NCI-H2171 (cell line): Measurements from ENCODE around the gene LARP1B.
"Not testable (repeated sequence)": the region's sequence is repeated elsewhere in the genome, so short reads cannot be mapped to it uniquely, and the experiment has no call there.

Experiments
- DNase-seq: peaks from one replicate; lab custom pipeline; 2025; lab: John Stamatoyannopoulos, UW

LARP1B gene

GRCh38 chr4:128135391-128135790, 74.3 kb downstream of the LARP1B start:
- no peak for DNase-seq

GRCh38 chr4:128141866-128142265, 80.8 kb downstream of the LARP1B start:
- DNase-seq = no peak

DNA sequence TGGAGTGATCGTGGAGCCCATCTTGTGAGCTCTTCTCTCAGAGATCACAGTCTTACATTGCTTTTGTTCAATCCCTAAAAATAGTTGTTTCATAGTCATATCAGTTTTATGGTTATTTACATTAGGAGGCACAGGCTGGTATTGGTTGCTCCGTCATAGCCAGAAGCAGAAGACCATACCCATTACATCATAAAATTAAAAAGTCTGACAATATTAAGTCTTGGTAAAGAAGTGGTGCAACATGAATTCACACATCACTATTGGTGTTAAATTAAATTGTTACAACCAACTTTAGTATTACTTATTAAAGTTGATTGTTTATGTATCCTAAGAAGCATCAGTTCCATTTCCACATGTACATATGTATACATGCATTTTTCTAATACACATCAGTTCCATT, 84.6 kb downstream of the LARP1B start:
- no peak for DNase-seq

GRCh38 chr4:128153800-128154199, 92.7 kb downstream of the LARP1B start:
- no peak for DNase-seq

GRCh38 chr4:128155231-128155855, 94.2 kb downstream of the LARP1B start:
- DNase-seq = no peak

DNA sequence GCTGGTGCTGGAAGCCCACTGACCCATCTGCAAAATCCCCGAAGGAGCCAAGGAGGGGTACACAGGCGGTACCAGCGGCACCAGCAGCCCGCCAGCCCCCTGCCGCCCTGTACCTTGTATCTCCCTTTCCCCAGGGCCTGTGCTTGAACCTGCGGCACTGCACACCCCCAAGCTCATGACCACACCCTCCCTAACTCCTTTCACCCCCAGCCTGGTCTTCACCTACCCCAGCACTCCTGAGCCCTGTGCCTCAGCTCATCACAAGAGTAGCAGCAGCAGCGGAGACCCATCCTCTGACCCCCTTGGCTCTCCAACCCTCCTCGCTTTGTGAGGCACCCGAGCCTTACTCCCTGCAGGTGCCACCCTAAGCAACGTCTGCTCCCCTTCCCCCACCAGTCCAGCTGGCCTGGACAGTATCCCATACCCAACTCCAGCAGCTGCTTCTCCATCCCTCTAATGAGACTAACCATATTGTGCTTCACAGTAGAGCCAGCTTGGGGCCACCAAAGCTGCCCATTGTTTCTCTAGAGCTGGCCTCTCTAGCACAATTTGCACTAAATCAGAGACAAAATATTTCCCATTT, 94.9 kb downstream of the LARP1B start:
- DNase-seq = no peak

GRCh38 chr4:128156472-128156871, 95.4 kb downstream of the LARP1B start:
- not testable (repeated sequence) for DNase-seq

GRCh38 chr4:128158894-128159293, 97.8 kb downstream of the LARP1B start:
- DNase-seq = no peak

- no peak for DNase-seq
Observed at GRCh38 chr4:128159967-128160366, 98.9 kb downstream of the LARP1B start.

GRCh38 chr4:128161138-128161537, 100.0 kb downstream of the LARP1B start:
- no peak for DNase-seq

DNA sequence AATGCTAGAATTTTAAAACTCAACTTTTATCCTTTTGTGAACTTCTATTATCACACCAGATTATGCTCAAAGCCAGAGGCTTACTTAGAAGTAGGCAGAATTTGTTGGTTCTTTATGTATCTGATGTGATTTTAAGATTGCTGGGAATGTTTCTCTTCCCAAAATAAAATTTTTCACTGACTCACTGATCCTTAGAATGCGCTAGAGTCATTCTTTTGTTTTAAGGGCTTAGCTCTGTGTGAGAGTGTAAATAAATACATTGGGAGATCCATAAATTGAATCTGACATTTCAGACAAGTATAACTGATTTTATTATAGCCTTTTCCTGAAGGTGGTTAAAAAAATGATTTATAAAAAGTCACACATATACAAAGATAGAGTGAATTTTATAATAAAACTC, 101.3 kb downstream of the LARP1B start:
- no peak for DNase-seq

- no peak for DNase-seq
Observed at GRCh38 chr4:128163177-128164117, 102.3 kb downstream of the LARP1B start.

GRCh38 chr4:128166982-128167381, 105.9 kb downstream of the LARP1B start:
- no peak for DNase-seq

- no peak for DNase-seq
Observed at GRCh38 chr4:128168701-128169100, 107.6 kb downstream of the LARP1B start.

DNA sequence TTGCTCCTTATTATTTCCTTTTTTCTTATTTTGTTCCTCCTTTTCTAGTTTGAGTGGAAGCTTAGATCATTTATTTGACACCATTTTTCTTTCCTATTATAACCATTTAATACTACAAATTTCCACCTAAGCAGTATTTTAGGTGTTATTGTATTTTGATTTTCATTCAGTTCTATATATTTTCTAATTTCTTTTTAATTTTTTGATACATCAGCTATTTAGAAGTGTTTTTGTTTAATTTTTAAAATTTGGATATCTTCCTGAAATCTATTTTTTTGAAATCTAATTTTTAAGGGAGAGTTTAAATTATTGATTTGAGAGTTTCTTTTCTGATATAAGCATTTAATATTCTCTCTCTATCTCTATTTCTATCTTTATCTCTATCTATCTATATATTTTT, 108.1 kb downstream of the LARP1B start:
- no peak for DNase-seq

- DNase-seq = no peak
Observed at GRCh38 chr4:128176643-128177042, 115.5 kb downstream of the LARP1B start.

DNA sequence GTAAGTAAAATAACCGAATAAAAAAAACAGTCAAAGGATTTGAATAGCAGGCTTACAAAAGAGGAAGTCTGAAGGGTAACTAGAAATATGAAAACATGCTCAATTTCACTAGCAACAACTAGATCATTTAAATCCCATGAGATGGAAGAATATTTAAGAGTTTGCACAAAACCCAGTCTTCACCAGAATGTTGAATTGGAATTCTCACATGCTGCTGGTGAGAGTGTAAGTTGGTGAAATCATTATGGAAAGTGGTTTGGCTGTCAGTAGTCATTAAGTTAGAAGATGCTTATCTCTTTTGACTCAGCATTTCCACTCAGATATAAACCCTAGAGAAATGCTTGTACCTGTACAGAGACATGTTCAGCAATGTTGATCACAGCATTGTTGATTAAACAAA, 116.4 kb downstream of the LARP1B start:
- no peak for DNase-seq

GRCh38 chr4:128186623-128187022, 125.5 kb downstream of the LARP1B start:
- DNase-seq = no peak

DNA sequence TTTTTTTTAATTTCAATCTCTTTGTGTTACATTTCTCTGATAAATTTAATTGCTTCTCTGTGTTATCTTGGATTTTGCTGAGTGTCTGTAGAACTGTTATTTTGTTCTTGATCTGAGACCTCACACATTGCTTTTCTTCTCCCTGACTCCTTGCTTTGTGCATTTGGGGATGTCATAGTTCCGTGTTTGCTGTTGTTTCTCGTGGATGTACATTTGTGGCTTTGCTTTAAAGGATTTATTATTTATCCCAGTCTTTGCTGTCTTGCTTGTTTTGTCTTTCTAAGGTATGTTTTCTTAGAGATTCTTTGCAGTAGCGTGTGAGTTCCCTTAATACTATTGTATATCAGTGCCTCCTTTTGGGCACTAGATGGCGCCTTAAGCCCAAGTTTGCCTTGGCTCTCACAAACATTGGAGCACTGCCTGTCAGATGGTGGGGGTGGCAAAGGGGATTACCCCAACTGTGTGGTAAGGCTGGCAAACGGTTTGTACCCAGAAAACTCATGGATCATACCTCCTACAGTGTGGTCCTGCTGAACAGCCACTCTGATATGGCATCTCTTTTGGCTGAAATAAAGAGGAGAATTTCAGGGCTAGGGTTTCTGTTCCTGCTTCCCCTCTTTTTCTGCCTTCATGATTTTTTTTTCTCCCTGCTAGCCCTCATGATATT, 130.1 kb downstream of the LARP1B start:
- DNase-seq = peak; percentile 7

DNA sequence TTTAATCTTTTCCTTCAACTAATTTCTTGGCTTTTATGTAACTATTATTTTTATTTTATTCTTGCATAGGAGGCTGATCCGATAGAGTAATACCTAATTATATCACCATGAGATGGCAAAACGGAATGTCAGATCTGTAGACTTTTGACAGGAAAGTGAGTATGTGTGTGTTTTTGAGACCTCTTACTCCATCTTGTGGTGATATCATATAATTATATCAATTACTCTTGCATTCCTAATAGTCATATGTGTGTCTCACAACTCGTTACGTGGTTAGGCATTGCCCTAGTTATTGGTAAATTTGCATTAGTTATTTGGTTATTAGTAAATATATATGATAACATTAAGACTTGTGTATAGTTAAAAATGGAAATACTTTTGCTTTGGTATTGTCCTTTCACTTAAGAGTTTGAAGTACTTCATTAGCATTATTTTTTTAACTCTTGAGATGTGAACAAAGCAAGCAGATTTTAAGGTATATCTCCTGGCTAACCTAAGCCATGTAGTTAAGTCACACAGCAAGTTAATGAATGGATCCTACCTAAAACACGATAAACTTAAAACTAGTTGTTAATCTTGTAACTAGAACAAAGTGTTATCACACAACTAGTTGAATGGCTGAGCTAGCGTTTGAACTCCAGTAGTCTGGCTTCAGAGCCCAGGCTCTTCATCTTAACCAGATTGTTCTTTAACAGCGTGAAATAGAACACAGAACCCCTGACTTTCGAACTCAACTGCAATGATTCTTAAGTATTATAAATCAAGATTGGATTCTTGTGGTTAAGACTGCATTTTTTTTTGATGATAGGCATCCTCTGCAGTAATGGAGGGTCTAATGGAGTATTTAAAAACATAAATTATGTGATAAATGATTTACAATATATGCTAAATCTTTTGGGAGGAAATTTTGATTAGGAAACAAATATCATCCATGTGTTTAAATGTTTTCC, 159.4 kb downstream of the LARP1B start:
- no peak for DNase-seq

DNA sequence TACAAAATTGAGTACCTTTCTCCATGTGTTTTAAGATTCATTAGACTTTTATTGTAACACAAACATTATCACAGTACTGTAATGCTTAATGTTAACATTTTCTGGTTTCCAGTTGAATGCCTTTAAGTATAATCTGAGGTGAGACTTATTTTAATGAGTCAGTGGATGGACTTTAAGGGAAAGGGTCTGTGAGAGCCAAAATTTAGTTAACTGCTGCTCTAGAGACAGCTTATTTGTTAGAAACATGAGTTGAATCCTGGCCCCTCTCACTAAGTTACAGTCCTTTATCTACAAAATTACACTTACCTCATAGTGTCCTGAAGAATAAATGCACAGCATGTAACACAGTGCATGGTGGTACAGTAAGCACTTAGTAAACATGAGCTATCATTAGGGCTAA, 160.5 kb downstream of the LARP1B start:
- DNase-seq = no peak
